ENCODE measurements around the gene CERS5. TPM values are rescaled to one million over a fixed set of nuclear protein-coding genes. Genes with fewer than 3 reads are reported as not detected.
A peak's percentile ranks its signal among the peaks of the same experiment; 100 is the strongest.
"Not testable (repeated sequence)": the region's sequence is repeated elsewhere in the genome, so short reads cannot be mapped to it uniquely, and the experiment has no call there.

CERS5 gene
- total RNA-seq, 1 donor from 2014 or later = 37.7 TPM

GRCh38 chr12:50104417-50105366 is 62.5 kb downstream of the CERS5 start:
- no peak for DNase-seq (ENCODE audit: extremely low read depth, low read depth, low spot score)

GRCh38 chr12:50103767-50104321 is 63.3 kb downstream of the CERS5 start, which contains the start of gene GPD1:
Gene GPD1, plus strand, starts transcription at chr12:50104008. Its CDS starts 43 bp downstream, at chr12:50104051.
- no peak for DNase-seq (ENCODE audit: extremely low read depth, low read depth, low spot score)

GRCh38 chr12:50103351-50103750 is 63.8 kb downstream of the CERS5 start:
- no peak for DNase-seq (ENCODE audit: extremely low read depth, low read depth, low spot score)

GRCh38 chr12:50102646-50103309 is 64.4 kb downstream of the CERS5 start:
- DNase-seq (ENCODE audit: extremely low read depth, low read depth, low spot score) = no peak

GRCh38 chr12:50102131-50102531 is 65.0 kb downstream of the CERS5 start:
- DNase-seq (ENCODE audit: extremely low read depth, low read depth, low spot score) = no peak

- no peak for DNase-seq (ENCODE audit: extremely low read depth, low read depth, low spot score)
Observed at GRCh38 chr12:50101663-50102062, 65.5 kb downstream of the CERS5 start.

GRCh38 chr12:50100561-50100960 is 66.6 kb downstream of the CERS5 start:
- no peak for DNase-seq (ENCODE audit: extremely low read depth, low read depth, low spot score)

GRCh38 chr12:50099302-50100008 is 67.7 kb downstream of the CERS5 start:
- no peak for DNase-seq (ENCODE audit: extremely low read depth, low read depth, low spot score)

- DNase-seq (ENCODE audit: extremely low read depth, low read depth, low spot score) = no peak
Observed at GRCh38 chr12:50097952-50098351, 69.2 kb downstream of the CERS5 start.

GRCh38 chr12:50090391-50090790 is 76.8 kb downstream of the CERS5 start:
- DNase-seq (ENCODE audit: extremely low read depth, low read depth, low spot score) = no peak

- no peak for DNase-seq (ENCODE audit: extremely low read depth, low read depth, low spot score)
Observed at GRCh38 chr12:50089730-50090129, 77.4 kb downstream of the CERS5 start.

GRCh38 chr12:50088577-50089335 is 78.4 kb downstream of the CERS5 start:
- DNase-seq (ENCODE audit: extremely low read depth, low read depth, low spot score) = no peak

- DNase-seq (ENCODE audit: extremely low read depth, low read depth, low spot score) = peak; percentile 64
Observed at GRCh38 chr12:50087995-50088394, 79.2 kb downstream of the CERS5 start.

- DNase-seq (ENCODE audit: extremely low read depth, low read depth, low spot score) = no peak
Observed at GRCh38 chr12:50087151-50087550, 80.0 kb downstream of the CERS5 start.

- DNase-seq (ENCODE audit: extremely low read depth, low read depth, low spot score) = no peak
Observed at GRCh38 chr12:50086148-50086547, 81.0 kb downstream of the CERS5 start.

GRCh38 chr12:50085615-50086072 is 81.5 kb downstream of the CERS5 start:
- no peak for DNase-seq (ENCODE audit: extremely low read depth, low read depth, low spot score)

GRCh38 chr12:50084775-50085614 is 82.2 kb downstream of the CERS5 start, which contains the start of gene SMARCD1:
Gene SMARCD1, plus strand, starts transcription at chr12:50085342. Its CDS starts 28 bp downstream, at chr12:50085370.
- DNase-seq (ENCODE audit: extremely low read depth, low read depth, low spot score) = no peak

- DNase-seq (ENCODE audit: extremely low read depth, low read depth, low spot score) = not testable (repeated sequence)
Observed at GRCh38 chr12:50084409-50084774, 82.8 kb downstream of the CERS5 start.

GRCh38 chr12:50083301-50083700 is 83.9 kb downstream of the CERS5 start:
- DNase-seq (ENCODE audit: extremely low read depth, low read depth, low spot score) = no peak
